Motor neuron (in vitro differentiated cells): ENCODE data around the gene TMED6. TPM values are rescaled to one million over a fixed set of nuclear protein-coding genes. Genes with fewer than 3 reads are reported as not detected.

Experiments used
- ATAC-seq, 8 experiments: fragments of 200-7000 bp; cut with Tn5 transposase; replicated peaks in 6 of 8; 2 replicates each; pipeline ENCODE4 v1.8.0; 2021; ENCODE audit warnings: mild to moderate bottlenecking in 8 of 8, moderate library complexity in 8 of 8
- H3K27ac ChIP-seq, 2 donors: fragments of 250-450 bp; sonication (Bioruptor Pico); 2 replicates each; pipeline ENCODE4 v1.9.0; 2021; ENCODE audit warnings: antibody characterized with exemption in 2 of 2, mild to moderate bottlenecking in 2 of 2, moderate library complexity in 1 of 2
- H3K4me1 ChIP-seq, 2 donors: fragments of 250-450 bp; sonication (Bioruptor Pico); replicated peaks in 1 of 2; 2 replicates each; pipeline ENCODE4 v1.6.1; 2021; ENCODE audit warnings: antibody characterized with exemption in 2 of 2, mild to moderate bottlenecking in 2 of 2, moderate library complexity in 1 of 2
- H3K4me3 ChIP-seq, 5 donors: fragments of 250-450 bp; sonication (Bioruptor Pico); 2 replicates each; pipeline ENCODE4 v1.9.0; 2021; ENCODE audit warnings: antibody characterized with exemption in 5 of 5, mild to moderate bottlenecking in 5 of 5, moderate library complexity in 4 of 5
- WGBS, 10 experiments: fragments of 450-650 bp; shearing (Covaris generic); methylation state at CpG; one replicate each; pipeline ENCODE4 v1.0.0; 2022; 5-methylcytosine and 5-hydroxymethylcytosine counted together
- in situ Hi-C, 9 experiments: fragments of 400-800 bp; cut with MboI; loops; one replicate each; pipeline ENCODE4 v1.15.0; 2021; ENCODE audit warnings: low sequenced_read_pairs in 9 of 9, low pct_unique_long_range_greater_than_20kb in 2 of 9; ENCODE audit not compliant: unreplicated experiment in 9 of 9
- total RNA-seq, 8 experiments: library from RNA; unstranded; fragments of 300-600 nt; gene quantifications; 2 replicates each; pipeline versions ENCODE4 v1.2.3 to v1.2.4, GENCODE V29; 2022

The TMED6 gene
- 1 to 10 TPM in 3 of 8 experiments, under 1 TPM in 5; 0.33 to 3.8 (median 0.79) TPM for total RNA-seq

DNA sequence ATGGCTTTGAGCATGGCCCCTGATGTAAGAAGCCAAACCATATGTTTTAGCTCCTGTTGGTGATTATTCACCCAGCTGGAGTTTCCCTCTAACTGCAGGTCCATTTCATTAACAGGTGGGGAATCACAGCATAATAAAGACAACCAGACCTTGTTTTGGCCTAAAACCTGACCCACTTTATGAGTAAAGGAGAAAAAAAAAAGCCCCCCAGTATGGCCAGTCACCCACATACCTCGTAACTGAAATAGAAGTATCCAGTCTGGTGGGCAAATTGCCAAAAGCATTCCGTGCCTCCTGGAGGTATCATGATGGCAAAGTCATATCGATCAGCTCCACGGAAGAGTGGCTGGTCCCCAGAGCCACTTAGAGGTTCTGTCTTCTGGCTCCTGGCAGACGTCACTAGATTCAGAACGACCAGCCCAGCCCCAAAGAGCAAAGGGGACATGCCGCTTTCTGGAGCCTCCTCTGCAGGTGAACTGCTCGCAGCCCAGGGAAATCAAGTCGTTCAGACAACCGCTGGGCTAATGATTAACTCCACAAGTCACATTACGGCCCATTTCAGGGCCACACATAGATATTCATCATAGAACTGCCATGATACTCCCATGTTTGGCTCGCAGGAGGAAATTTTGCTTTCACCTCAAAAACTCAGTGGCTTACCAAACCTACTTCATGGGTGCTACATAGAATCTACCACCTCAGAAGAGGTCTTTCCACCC is at the start of gene TMED6:
TMED6 (minus strand) TSS at position 478 of the 719 bp plus-strand sequence; CDS start at position 445, 33 bp downstream.
- WGBS, 10 experiments: 14 to 93% (median 52%) methylated on average over 1 to 11 of the region's 12 CpGs; no CpG with 5 or more reads in 2 of the 10 experiments
- no peak for ATAC-seq

DNA sequence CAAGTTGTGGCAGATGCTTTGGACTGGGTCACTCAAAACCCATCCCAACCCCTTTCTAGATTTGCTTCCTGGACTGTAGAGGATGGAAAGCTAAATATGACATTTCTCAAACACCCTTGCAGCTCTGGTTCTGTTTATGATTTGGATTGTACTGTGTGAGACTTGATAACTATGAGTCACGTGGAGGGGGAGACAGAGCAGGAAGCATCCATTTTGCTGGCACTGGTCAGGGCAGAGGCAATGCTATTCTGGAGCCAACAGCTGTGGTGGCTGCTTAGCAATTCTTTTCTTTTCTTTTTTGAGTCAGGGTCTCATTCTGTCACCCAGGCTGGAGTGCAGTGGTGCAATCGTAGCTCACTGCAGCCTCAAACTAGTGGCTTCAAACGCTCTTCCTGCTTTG is 47.8 kb upstream of the TMED6 start:
- in situ Hi-C loops: loop anchor here in 2 of 9 experiments (10.0 to 25.0 kb wide), 2 partner anchors 363 to 365 kb away; partner anchors contain the start of genes WWP2 (in 2 of the 2) and NOB1 (in 1 of the 2)
- Histone ChIP-seq H3K27ac (no peak overlapping the region), H3K4me1 (peaks cover 12 to 13% of the 10 kb centered on the region in 2 donors), H3K4me3 (no peak overlapping the region)
- no peak for ATAC-seq
- 11 to 83% (median 54%) methylated on average over 1 to 3 of the region's 3 CpGs; no CpG with 5 or more reads in 1 of the 10 experiments for WGBS, 10 experiments

More for the DNA sequence above, at the start of gene TMED6:
- H3K4me3 ChIP-seq: no peak within 1 kb of the TSS
- H3K27ac ChIP-seq: no peak within 1 kb of the TSS
- in situ Hi-C loops: no loop called here
- no peaks in the 10 kb centered on the region for H3K4me1 ChIP-seq

DNA sequence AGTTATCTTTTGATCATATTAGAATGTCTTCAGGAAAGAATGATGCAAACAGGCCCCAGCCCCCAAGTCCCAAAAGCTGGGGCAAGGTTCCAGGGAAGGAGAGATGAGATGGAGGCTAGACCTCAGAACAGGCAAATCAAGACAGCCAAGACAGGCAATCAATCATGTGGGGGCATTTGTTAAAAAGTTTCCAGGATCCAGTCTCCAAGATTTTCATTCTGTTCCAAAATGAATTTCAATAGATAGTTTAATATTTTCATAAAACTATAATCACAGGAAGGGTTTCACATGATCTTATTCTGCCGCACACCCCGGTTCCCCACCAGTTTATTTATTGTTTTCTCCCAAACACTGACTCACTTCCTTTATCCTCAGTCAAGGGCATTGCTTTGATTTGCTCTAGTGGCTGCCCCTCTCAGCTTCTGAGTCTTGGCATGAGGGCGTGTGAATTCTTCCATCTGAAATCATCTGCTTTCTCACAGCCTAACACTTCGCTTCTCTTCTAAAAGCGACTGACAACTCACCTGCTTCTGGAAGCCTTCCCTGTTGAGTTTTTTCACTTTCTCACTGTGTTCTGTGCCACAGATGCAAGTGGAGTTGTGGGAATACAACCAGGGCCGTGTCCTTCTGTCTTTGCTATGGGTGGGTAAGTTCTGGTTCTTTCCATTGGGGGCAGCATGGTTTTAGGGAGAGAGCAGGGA is 46.4 kb upstream of the TMED6 start:
- no peak overlapping the region for H3K4me3 ChIP-seq

GRCh38 chr16:69396187-69397061 is 44.8 kb upstream of the TMED6 start:
- Histone ChIP-seq H3K4me1 (peaks cover 6 to 8% of the 10 kb centered on the region in 2 donors), H3K27ac (peak overlapping the region in 1 of 2 donors; percentile 59), H3K4me3 (no peak overlapping the region)
- in situ Hi-C loops: loop anchor here in 2 of 9 experiments (10.0 to 25.0 kb wide), 2 partner anchors 366 to 368 kb away; partner anchors contain the start of genes WWP2 (in 2 of the 2) and NOB1 (in 1 of the 2)
- 13 to 55% (median 34%) methylated on average over 4 to 12 of the region's 13 CpGs for WGBS, 10 experiments
- ATAC-seq: peak; percentile 62 to 84 (median 70)

More for the DNA sequence above, 46.4 kb upstream of the TMED6 start:
- H3K4me1 ChIP-seq: peaks cover 6 to 8% of the 10 kb centered on the region in 2 donors
- ATAC-seq: peak; percentile 63 to 92 (median 80)
- in situ Hi-C loops: loop anchor here in 2 of 9 experiments (10.0 to 25.0 kb wide), 2 partner anchors 364 to 367 kb away; partner anchors contain the start of genes WWP2 (in 2 of the 2) and NOB1 (in 1 of the 2)
- no peak overlapping the region for H3K27ac ChIP-seq
- WGBS, 10 experiments: 0 to 100% (median 65%) methylated on average over 1 to 6 of the region's 6 CpGs; no CpG with 5 or more reads in 1 of the 10 experiments

DNA sequence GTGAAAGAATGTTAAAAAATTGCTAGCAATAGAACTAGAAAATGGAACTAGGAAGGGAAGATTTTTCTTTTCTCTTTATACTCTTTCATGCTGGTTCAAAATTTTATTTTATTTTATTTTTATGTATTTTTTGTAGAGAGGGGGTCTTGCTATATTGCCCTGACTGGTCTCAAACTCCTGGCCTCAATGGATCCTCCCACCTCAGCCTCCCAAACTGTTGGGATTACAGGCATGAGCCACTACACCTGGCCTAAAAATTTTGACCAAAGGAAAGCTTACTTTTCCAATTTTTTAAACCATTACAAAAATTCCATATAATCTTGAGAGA is 44.2 kb upstream of the TMED6 start:
- in situ Hi-C loops: loop anchor here in 2 of 9 experiments (10.0 to 25.0 kb wide), 2 partner anchors 366 to 369 kb away; partner anchors contain the start of genes WWP2 (in 2 of the 2) and NOB1 (in 1 of the 2)

GRCh38 chr16:69393898-69394849 is 42.6 kb upstream of the TMED6 start:
- WGBS, 10 experiments: 19 to 100% (median 75%) methylated on average over 1 to 6 of the region's 10 CpGs; no CpG with 5 or more reads in 2 of the 10 experiments
- Histone ChIP-seq H3K4me1 (peaks cover 6 to 8% of the 10 kb centered on the region in 2 donors), H3K4me3 (no peak overlapping the region), H3K27ac (no peak overlapping the region)
- ATAC-seq: no peak
- in situ Hi-C loops: loop anchor here in 2 of 9 experiments (10.0 to 25.0 kb wide), 2 partner anchors 368 to 371 kb away; partner anchors contain the start of genes WWP2 (in 2 of the 2) and NOB1 (in 1 of the 2)

More for the DNA sequence above, 44.2 kb upstream of the TMED6 start:
- Histone ChIP-seq H3K27ac (no peak overlapping the region), H3K4me1 (peaks cover 6 to 8% of the 10 kb centered on the region in 2 donors), H3K4me3 (no peak overlapping the region)
- peak in 1 of 8 experiments; percentile 4 for ATAC-seq

- no peak overlapping the region for H3K27ac ChIP-seq
- 71 to 100% (median 90%) methylated on average over 1 of the region's 1 CpG; no CpG with 5 or more reads in 1 of the 10 experiments for WGBS, 10 experiments
- peak overlapping the region in 2 of 5 donors; percentile 57 to 90 for H3K4me3 ChIP-seq
- in situ Hi-C loops: loop anchor here in 1 of 9 experiments (25.0 kb wide), 1 partner anchor 376 kb away; the partner anchor contains the start of genes NOB1 and WWP2
- peaks cover 0 to 7% of the 10 kb centered on the region in 2 donors for H3K4me1 ChIP-seq
- no peak for ATAC-seq
These were observed 35.0 kb upstream of the TMED6 start for GRCh38 chr16:69386596-69386995.

- H3K4me3 ChIP-seq: peak overlapping the region; percentile 57 to 90 (median 71)
- H3K4me1 ChIP-seq: peaks cover 0 to 7% of the 10 kb centered on the region in 2 donors
- in situ Hi-C loops: loop anchor here in 1 of 9 experiments (25.0 kb wide), 1 partner anchor 377 kb away; the partner anchor contains the start of genes NOB1 and WWP2
- no peak for ATAC-seq
- H3K27ac ChIP-seq: peak overlapping the region; percentile 73 to 90
- 0 to 14% (median 9%) methylated on average over 2 to 6 of the region's 6 CpGs for WGBS, 10 experiments
These were observed 33.4 kb upstream of the TMED6 start for GRCh38 chr16:69384974-69385373.

GRCh38 chr16:69382421-69382820 is 30.8 kb upstream of the TMED6 start:
- in situ Hi-C loops: loop anchor here in 1 of 9 experiments (25.0 kb wide), 1 partner anchor 380 kb away; the partner anchor contains the start of genes NOB1 and WWP2
- Histone ChIP-seq H3K27ac (no peak overlapping the region), H3K4me3 (no peak overlapping the region), H3K4me1 (peaks cover 0 to 7% of the 10 kb centered on the region in 2 donors)
- WGBS, 10 experiments: 100% methylated on average over 2 of the region's 2 CpGs; no CpG with 5 or more reads in 7 of the 10 experiments
- ATAC-seq: no peak

GRCh38 chr16:69381231-69381630 is 29.6 kb upstream of the TMED6 start:
- 87 to 100% (median 96%) methylated on average over 2 of the region's 2 CpGs; no CpG with 5 or more reads in 6 of the 10 experiments for WGBS, 10 experiments
- H3K27ac ChIP-seq: no peak overlapping the region

GRCh38 chr16:69378760-69379159 is 27.2 kb upstream of the TMED6 start:
- Histone ChIP-seq H3K4me1 (no peaks in the 10 kb centered on the region), H3K27ac (no peak overlapping the region), H3K4me3 (no peak overlapping the region)
- in situ Hi-C loops: loop anchor here in 1 of 9 experiments (25.0 kb wide), 1 partner anchor 384 kb away; the partner anchor contains the start of genes NOB1 and WWP2
- ATAC-seq: no peak
- WGBS, 10 experiments: 67 to 100% (median 100%) methylated on average over 1 of the region's 1 CpG; no CpG with 5 or more reads in 1 of the 10 experiments

More at GRCh38 chr16:69381231-69381630, 29.6 kb upstream of the TMED6 start:
- no peak for ATAC-seq
- Histone ChIP-seq H3K4me1 (peaks cover 0 to 7% of the 10 kb centered on the region in 2 donors), H3K4me3 (no peak overlapping the region)
- in situ Hi-C loops: loop anchor here in 1 of 9 experiments (25.0 kb wide), 1 partner anchor 381 kb away; the partner anchor contains the start of genes NOB1 and WWP2
